HG03039 (cell line): ENCODE results near the gene MYL6.
A peak's percentile ranks its signal among the peaks of the same experiment; 100 is the strongest.

Experiments used
- ATAC-seq: cut with Tn5 transposase; IDR thresholded peaks from one replicate; pipeline ENCODE4 v1.9.1; 2021; ENCODE audit warnings: mild to moderate bottlenecking, moderate library complexity; ENCODE audit not compliant: unreplicated experiment

MYL6 gene

DNA sequence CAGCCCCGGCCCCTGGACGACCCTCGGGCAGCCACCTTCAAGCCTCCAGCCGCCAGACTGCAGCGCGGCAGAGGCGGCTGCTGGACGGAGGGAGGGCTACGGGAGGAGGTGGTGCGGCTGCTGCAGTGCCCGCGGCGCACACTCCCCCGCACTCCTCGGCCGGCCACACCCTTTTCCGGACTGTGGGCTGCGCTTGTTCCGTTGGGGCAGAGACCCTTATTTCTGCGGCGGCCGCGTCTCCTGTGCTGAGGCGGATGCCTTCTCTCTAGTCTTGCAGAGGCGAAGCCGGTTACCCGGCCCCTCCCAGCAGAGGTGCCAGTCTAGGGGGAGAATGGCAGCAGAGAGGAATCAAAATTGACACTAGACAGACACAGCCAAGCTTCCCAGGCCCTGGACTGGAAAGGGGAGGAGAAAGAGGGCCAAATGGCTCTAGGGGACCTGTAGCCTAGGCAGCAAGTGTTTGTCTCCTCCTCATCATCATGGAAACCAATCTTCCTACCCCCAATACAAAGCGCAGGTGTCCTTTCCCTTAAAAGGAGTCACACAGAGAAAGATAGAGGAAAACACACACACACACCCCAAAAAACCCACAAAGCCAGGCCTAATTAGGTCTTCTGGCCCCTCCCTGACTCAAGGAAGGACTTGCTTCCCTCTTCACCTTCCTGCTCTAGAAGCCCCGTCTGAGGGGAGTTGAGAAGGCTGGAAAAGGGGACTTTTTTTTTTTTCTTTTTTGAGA lies 28.8 kb upstream of the MYL6 start:
- peak; percentile 24 for ATAC-seq

DNA sequence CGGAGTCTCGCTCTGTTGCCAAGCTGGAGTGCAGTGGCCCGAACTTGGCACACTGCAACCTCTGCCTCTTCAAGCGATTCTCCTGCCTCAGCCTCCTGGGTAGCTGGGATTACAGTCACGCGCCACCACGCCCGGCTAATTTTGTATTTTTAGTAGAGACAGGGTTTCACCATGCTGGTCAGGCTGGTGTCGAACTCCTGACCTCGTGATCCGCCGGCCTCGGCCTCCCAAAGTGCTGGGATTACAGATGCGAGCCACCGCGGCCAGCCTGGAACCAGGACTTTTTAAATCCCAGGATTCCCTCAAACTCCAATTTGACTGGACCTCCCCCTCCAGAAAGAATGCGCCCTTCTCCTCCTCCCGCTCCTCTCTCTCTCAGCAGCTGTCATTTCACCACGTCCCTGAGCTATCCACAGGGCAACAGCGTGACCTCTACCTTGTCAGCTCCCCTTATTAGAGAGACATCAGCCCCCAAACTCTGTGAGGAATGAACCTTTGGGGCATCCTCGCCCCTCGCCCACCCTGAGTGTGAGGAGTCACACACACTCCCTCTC lies 28.1 kb upstream of the MYL6 start:
- no peak for ATAC-seq

DNA sequence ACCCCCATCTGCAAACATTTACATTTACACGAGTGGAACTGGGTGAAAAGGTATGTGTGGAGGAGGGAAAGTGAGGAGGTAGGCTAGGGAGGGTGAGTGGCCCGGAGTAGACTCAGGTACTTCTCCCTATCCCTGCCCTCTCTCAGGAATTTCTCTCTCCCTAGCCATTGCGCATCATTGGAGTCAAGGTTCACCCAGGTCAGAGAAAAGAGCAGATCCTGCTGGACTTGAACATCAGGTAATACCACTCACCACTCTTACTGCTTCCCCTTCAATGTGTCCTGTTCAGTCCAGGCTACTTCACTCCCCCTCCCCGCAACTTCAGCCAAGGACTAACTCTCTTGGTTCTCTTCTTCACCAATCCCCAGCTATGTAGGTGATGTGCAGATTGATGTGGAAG lies 27.3 kb upstream of the MYL6 start:
- ATAC-seq, result no peak

DNA sequence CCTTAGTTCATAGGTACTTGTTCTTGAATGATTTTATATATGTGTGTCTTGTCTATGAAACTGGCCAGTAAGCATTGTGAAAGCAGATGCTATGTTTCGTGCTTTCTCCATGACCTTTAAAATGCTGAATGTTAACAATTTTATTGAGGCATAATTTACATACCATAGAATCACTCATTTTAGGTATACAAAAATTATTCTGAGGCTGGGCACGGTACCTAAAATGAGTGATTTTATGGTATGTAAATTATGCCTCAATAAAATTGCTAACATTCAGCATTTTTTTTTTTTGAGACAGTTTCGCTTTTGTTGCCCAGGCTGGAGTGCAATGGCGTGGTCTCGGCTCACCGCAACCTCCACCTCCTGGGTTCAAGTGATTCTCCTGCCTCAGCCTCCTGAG lies 23.3 kb upstream of the MYL6 start:
- ATAC-seq, result no peak

DNA sequence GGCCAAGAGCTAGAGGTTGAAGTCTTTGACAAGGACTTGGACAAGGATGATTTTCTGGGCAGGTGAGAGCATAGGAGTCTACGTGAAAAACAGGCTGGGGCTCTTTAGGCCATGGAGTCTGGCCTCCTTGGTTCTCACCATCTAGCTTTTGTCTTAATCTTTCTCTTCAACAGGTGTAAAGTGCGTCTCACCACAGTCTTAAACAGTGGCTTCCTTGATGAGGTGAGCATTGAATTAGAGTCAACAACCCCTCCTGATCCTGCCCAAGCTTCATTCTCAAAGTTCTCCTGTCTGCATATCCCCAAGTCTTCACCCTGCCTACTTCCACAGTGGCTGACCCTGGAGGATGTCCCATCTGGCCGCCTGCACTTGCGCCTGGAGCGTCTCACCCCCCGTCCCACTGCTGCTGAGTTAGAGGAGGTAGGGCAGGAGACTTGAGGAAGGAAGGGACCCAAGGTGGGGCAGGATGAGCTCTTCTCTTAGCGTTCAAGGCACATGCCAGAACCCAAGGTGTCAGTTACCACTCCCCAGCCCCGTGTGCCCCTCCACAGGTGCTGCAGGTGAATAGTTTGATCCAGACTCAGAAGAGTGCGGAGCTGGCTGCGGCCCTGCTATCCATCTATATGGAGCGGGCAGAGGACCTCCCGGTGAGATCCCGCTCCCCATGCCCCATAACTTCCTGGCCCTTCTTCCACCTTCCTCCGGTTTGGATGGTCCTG lies 20.1 kb upstream of the MYL6 start:
- ATAC-seq, result no peak

DNA sequence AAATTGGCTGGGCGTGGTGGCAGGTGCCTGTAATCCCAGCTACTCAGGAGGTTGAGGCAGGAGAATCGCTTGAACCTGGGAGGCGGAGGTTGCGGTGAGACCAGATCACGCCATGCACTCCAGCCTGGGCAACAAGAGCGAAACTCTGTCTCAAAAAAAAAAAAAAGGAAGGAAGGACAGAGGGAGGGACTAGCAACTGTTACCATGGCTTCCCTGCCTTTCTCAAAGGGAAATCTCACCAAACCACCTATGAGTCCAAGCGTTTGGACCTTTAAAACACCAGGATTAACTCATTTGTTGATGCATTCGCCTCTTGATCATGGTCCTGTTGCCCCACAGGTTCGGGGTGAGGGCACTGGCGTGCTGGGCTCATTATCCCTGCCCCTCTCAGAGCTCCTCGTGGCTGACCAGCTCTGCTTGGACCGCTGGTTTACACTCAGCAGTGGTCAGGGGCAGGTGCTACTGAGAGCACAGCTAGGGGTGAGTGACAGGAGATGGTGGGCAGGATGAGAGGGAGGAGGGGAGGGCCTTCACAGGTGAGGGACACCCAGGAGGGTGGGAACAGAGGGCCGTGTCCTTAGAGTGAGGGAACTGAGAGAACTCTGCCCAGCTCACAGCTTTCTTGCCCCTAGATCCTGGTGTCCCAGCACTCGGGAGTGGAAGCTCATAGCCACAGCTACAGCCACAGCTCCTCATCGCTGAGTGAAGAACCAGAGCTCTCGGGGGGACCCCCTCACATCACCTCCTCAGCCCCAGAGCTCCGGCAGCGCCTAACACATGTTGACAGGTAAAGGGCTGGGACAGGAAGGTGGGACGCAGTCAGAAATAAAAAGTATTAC lies 16.0 kb upstream of the MYL6 start:
- no peak for ATAC-seq

DNA sequence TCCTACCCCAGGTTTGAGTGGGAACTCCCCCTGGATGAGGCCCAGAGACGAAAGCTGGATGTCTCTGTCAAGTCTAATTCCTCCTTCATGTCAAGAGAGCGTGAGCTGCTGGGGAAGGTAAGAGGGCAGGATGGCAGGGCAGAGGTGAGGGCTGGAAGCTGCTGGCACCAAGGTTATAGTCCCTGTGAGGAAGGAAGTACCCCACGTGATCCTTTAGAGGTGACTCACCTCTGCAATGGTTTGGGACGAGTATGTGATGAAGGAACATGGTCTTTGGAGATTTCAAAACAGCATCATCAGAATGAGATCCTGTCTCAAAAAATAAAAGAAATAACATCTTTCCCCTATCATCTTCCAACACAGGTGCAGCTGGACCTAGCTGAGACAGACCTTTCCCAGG lies 14.9 kb upstream of the MYL6 start:
- no peak for ATAC-seq

DNA sequence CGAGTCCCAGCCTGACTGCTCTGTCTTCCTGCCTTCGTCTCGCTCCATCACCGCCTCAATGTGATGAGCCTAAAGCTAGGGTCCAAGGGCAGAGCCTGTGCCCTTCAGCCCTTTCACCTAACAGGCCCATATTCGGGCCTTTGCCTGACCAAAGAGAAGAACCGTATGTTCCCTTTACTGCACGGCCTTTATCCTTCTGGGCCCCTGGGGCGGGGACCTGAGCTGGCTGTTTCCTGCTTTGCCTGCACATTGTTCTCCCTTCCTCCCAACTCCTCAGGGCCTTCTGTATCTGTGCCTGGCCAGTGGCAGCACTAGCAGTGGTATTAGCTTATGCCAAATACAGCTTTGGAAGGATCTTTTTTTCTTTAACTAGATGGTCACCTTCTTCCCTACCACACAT lies 14.3 kb upstream of the MYL6 start:
- ATAC-seq, result no peak

DNA sequence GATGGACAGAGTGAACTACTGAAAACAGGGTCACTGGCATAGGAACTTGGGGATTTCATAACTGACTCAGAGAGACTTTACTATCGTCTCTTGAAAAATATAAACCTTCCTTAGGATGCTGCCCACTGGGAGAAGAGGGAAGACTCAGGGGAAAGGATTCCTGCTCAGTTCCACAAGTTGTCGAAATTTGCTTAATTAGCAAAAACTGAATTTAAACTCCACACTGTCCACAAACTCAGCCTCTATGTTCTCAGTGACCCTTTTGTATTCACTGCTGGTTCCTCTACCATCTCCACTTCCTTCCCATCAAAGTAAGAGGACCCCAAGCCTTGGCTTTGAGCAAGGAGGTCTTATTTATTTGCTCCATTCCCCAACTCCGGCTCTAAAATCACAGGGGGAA lies 12.9 kb upstream of the MYL6 start:
- ATAC-seq, result no peak

DNA sequence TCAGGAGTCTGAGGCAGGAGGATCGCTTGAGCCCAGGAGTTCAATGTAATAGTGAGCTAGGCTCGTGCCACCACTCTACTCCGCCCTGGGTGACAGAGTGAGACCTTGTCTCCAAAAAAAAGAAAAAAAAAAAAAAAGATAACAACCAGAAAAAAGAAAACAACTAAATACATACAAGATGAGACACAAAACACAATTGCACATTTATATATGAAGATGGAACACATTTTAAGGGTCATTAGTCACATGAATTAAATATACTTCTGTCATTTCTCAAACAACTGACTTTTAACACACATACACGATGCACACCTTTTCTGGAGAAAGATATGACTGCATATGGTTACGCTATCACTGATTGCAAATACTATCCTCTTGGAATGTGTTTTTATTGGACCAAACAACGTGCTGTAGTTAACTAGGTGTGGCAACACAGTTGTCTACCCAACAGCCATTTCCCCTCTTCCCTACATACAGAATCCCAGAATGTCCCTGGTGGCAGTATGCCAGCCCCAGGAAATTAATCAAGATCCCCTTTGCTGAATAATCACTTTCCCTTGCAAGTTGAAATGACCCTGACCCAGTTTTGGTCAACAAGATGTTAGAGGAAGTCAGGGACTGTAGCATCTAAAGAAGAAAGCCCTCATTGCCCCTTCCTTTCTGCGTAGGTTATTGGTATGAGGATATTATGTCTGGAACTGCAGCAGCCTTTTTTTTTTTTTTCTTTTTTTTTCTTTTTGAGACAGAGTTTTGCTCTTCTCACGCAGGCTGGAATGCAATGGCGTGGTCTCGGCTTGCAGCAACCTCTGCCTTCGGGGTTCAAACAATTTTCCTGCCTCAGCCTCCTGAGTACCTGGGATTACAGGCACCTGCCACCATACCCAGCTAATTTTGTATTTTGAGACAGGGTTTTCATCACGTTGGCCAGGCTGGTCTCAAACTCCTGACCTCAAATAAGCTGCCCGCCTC lies 11.4 kb upstream of the MYL6 start:
- ATAC-seq, result no peak

DNA sequence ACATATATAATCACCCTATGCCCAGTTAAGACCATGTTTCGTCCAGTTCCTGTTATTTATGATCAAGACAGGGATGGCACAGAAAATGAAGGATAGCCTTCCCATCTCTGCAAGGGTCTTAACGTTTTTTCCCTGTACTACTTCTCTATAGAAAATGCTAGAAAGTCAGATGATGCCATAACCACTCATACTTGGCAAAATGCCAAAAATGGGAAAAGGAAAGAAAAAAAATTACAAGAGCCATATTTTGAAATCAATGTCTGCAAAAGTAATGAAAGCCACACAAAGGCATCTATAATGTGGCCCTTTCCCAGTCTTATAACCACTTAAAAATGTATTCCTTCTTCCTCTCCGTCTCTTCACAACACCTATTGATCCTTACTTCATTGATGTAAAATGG lies 7.6 kb upstream of the MYL6 start:
- ATAC-seq, result no peak

DNA sequence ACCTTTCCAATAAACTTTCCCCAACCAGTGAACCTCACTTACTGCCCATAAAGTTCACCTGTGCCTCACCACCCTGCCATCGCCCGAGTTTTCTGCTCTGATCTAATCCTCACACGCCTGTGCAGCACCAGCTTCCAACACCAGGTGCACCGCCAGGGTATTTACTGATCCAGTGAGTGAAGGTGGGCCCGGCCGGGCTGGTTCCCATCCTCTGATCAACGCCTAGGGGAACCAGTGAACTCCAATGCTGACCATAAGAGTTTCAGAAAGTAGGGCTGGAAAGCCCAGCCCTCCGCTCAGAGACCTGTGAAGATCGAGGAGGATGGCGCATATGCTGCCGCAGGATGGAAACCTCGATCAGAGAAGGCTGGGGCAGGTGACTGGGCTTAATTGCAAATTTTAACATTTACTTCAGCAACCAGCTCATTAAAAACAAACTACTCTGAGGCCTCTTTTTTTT lies 6.5 kb upstream of the MYL6 start:
- ATAC-seq, result no peak

DNA sequence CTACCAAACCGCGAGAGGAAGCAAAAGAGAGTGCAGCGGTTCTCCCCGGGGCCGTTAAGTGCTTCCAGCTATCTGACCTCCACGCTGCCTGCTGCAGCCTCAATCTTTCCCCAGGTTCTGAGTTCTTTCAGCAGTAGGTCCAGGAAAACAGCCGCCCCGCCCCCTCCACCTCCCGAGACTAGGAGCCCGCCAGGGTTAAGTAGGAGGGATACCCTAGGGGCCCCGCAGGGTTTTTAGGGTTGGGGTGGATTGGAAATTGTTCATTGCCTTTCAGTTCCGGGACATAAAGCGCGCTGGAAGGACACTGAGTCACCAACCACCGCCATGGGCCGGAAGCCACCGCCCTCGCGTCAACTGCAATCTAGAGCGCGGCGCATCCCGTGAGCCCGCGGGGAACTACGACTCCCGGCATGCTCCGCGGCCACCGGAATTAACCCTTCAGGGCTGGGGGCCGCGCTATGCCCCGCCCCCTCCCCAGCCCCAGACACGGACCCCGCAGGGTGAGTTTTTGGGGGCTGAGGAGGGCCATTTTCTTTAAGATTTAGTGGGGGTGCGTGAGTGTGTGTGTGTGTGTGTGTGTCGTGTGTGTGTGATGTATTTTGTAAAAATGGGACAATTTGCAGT lies 5.9 kb upstream of the MYL6 start, which contains the start of gene MYL6B:
Gene MYL6B, plus strand, starts transcription at position 456 of the 624 bp plus-strand sequence. CDS start 1,332 bp downstream, outside the sequence.
- peak; percentile 89 for ATAC-seq

DNA sequence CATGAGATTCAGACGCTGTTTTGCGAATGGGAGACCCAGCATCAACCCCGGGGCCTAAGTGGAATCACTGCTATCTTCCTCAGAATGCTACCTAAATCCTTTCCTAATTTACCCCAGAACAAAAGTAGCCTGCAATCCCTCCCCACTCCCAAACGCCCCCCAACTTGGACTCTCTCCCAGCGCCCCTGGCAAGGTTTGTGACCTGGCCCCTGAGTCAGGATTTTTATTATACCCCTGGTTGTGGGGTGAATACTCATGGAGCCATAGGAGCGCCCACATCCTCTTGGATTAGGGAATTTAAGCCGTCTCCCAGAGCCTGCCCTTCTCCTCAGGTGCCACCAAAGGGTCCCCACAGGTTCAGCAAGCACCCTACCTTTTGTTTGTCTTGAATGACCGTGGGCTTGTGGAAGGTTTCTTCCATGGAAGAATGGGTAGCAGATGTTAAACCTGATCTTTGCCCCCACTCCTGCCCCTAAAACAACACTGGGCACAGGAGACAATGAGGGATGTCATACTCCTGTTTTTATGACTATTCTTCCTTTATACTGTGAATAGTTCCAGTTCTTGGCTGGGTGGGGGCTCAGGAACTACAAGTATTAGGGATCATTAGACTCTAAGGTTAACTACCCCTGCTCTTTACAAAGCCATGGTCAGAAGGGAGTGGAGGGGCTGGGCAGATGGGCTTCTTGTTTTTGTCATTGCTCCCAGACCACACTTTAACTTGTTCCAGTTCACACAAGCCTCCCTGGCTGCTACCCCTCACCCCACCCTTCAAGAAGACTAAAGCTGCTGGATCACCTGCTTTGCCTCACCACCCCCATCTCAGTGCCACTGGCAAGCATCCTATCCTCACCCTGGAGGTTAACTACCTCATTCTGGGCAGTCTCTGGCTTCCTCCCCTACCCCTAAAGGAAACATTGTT lies 5.1 kb upstream of the MYL6 start:
- ATAC-seq, result no peak

DNA sequence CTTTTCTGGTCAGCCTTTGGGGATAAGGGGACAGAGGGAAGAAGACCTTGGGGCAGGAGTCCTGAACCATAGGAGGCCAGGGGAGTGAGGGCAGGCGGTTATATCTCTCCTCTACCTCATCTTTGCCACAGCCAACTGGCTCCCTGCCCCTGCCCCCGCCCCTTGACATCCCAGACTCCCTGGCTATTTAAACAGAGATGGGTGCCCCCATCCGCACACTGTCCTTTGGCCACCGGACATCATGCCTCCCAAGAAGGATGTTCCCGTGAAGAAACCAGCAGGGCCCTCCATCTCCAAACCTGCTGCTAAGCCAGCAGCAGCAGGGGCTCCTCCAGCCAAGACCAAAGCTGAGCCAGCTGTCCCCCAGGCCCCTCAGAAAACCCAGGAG lies 4.5 kb upstream of the MYL6 start:
- no peak for ATAC-seq

DNA sequence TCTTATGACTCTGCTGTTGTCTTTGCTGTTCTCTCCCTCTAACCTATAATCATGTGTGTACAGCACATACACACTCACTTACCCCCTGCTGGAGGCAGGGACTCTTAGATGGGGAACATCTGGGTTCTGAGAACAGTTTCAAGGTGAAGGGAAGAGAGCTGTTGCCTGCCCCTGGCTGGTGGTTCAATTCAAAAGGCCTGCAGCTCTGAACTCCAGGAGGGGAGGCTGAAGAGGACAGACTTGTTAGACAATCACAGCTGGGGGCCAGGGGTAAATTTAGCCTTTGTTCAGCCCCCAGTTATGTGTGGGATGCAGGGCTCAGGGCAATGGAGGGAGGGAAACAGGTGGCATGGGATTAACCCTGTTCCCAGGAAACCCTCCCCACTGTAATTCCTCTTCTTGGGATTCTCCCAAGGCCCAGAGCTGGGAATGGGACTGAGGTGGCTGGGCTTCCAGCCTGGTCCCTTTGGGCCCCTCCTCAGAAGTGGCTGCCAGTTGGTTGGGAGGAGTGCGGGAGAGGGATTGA lies 3.9 kb upstream of the MYL6 start:
- ATAC-seq, result no peak

DNA sequence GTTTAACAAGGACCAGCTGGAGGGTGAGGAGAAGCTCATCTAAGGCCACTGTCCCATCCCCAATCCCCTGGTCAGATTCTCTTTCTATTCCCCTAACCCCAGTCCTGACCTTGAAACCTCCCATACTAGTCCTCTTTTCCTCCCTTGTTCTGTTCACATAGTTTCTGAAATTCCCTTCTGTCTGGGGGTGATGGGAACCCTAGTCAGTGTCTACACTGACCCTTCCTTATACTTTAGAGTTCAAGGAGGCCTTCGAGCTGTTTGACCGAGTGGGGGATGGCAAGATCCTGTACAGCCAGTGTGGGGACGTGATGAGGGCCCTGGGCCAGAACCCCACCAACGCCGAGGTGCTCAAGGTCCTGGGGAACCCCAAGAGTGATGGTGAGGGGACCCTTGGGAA lies 3.3 kb upstream of the MYL6 start:
- ATAC-seq, result no peak

DNA sequence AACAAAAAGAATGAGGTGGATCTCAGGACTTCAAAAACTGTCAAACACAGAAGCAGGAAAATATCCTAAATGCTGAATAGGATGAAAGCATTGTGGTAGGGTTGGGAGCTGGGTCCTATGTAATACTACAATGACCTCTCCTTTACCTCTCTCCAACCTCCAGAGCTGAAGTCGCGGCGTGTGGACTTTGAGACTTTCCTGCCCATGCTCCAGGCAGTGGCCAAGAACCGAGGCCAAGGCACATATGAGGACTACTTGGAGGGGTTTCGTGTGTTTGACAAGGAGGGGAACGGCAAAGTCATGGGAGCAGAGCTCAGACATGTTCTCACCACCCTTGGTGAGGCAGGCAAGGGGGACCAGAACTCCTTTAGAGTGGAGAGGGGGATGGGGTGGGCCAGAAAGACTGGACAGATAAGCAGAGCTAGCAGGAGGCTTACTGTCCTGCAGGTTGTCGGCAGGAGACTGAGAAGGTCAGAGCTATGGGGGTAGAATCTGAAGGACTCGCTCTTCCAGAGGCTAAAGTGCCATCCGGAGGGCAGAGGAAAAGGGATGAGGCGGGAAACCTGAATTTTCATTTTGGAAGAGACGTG lies 2.8 kb upstream of the MYL6 start:
- no peak for ATAC-seq
